ENCODE data around the gene HMGA1. TPM values are rescaled to one million over a fixed set of nuclear protein-coding genes. Genes with fewer than 3 reads are reported as not detected.

HMGA1 gene
- total and polyA plus RNA-seq, 7 donors, result 6.9 to 311 (median 12.1) TPM

DNA sequence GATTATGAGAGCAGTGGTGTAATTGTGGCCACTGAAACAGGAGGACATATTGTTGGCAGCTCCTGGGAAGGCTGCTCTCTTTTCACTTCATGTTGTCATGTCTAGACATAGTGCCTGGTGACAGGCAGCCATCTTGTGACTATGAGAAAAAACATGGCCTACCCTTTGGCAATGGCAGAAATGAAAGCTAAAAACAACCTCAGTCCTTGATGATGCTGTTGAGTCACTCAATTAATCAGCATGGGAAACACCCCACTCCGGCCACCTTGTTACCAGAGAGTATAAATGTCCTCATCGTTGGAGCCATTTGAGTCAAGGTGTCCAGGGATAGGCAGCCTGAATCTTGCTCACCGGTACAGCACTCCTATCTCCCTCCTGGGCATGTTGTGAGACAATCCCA, 31.2 kb upstream of the HMGA1 start:
- H3K36me3 ChIP-seq, result no peaks in the 10 kb centered on the region
- no peak overlapping the region for H3K27ac ChIP-seq
- no peaks in the 10 kb centered on the region for H3K9me3 ChIP-seq
- WGBS, 2 donors, result 96 to 98% methylated on average over 3 of the region's 3 CpGs
- no peaks in the 10 kb centered on the region for H3K4me1 ChIP-seq
- TF ChIP-seq POLR2AphosphoS5 (IDR thresholded peaks at IDR 0.05), result no peak
- TF ChIP-seq EP300 (IDR thresholded peaks at IDR 0.05), result no peak
- TF ChIP-seq, protein P1, sequence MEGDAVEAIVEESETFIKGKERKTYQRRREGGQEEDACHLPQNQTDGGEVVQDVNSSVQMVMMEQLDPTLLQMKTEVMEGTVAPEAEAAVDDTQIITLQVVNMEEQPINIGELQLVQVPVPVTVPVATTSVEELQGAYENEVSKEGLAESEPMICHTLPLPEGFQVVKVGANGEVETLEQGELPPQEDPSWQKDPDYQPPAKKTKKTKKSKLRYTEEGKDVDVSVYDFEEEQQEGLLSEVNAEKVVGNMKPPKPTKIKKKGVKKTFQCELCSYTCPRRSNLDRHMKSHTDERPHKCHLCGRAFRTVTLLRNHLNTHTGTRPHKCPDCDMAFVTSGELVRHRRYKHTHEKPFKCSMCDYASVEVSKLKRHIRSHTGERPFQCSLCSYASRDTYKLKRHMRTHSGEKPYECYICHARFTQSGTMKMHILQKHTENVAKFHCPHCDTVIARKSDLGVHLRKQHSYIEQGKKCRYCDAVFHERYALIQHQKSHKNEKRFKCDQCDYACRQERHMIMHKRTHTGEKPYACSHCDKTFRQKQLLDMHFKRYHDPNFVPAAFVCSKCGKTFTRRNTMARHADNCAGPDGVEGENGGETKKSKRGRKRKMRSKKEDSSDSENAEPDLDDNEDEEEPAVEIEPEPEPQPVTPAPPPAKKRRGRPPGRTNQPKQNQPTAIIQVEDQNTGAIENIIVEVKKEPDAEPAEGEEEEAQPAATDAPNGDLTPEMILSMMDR (IDR thresholded peaks at IDR 0.05), result no peak
- TF ChIP-seq POLR2A (IDR thresholded peaks at IDR 0.05), result no peak
- intact Hi-C loops (cut with DNase I), result no loop called here
- no peak overlapping the region for H3K4me3 ChIP-seq
- no peaks in the 10 kb centered on the region for H3K27me3 ChIP-seq
- DNase-seq, result no peak

DNA sequence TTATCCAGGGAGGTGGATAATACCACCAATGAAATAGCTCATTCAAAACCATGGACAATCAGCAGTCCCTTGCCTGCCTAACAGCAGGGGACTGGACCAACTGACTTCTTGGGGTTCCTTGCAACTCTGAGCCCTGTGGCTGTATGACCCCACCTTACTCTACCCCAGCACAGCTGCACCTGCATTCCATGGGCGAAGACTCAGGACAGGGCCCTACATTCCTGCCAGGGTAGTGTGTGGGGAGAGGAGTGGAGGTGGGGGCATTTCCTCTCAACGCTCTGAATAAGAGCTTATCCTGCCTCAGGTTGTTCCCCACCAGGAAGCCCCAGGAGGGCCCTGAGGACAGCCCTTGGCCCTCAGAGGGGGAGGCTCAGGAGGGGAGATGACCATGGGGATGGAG, 30.8 kb upstream of the HMGA1 start:
- DNase-seq, result no peak
- Histone ChIP-seq H3K9me3 (no peaks in the 10 kb centered on the region), H3K27ac (no peak overlapping the region), H3K4me1 (no peaks in the 10 kb centered on the region), H3K36me3 (no peaks in the 10 kb centered on the region), H3K4me3 (no peak overlapping the region), H3K27me3 (no peaks in the 10 kb centered on the region)
- no peak for TF ChIP-seq EP300 (IDR thresholded peaks at IDR 0.05)
- TF ChIP-seq POLR2A (IDR thresholded peaks at IDR 0.05), result no peak
- TF ChIP-seq, protein P1 (IDR thresholded peaks at IDR 0.05), result no peak
- TF ChIP-seq POLR2AphosphoS5 (IDR thresholded peaks at IDR 0.05), result no peak
- 86 to 95% methylated on average over 2 of the region's 2 CpGs for WGBS, 2 donors
- intact Hi-C loops (cut with DNase I), result no loop called here

DNA sequence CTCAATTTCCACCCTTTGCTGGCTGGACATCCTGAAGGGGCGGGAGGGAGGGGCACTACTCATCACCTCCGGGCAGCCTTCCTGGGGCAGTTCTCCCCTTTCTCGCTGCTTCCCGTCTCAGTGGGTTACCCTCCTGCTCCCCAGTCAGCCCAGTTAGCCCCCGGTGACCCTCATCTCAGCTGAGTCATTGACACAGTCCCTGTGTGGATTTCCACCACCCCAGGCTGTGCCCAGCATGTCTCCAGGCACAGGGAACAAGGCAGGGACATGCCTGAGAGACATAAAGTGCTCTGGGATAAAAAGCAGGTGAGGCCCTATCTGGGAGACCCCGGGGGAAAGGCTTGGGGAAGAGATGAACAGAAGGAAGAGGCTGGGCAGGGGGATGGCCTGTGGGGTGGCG, 29.9 kb upstream of the HMGA1 start:
- intact Hi-C loops (cut with DNase I), result no loop called here
- no peak overlapping the region for H3K4me3 ChIP-seq
- TF ChIP-seq POLR2A (IDR thresholded peaks at IDR 0.05), result no peak
- TF ChIP-seq, protein P1 (IDR thresholded peaks at IDR 0.05), result no peak
- TF ChIP-seq POLR2AphosphoS5 (IDR thresholded peaks at IDR 0.05), result no peak
- 77 to 78% methylated on average over 7 of the region's 7 CpGs for WGBS, 2 donors
- no peaks in the 10 kb centered on the region for H3K4me1 ChIP-seq
- H3K9me3 ChIP-seq, result no peaks in the 10 kb centered on the region
- no peaks in the 10 kb centered on the region for H3K27me3 ChIP-seq
- no peaks in the 10 kb centered on the region for H3K36me3 ChIP-seq
- H3K27ac ChIP-seq, result no peak overlapping the region
- no peak for DNase-seq

DNA sequence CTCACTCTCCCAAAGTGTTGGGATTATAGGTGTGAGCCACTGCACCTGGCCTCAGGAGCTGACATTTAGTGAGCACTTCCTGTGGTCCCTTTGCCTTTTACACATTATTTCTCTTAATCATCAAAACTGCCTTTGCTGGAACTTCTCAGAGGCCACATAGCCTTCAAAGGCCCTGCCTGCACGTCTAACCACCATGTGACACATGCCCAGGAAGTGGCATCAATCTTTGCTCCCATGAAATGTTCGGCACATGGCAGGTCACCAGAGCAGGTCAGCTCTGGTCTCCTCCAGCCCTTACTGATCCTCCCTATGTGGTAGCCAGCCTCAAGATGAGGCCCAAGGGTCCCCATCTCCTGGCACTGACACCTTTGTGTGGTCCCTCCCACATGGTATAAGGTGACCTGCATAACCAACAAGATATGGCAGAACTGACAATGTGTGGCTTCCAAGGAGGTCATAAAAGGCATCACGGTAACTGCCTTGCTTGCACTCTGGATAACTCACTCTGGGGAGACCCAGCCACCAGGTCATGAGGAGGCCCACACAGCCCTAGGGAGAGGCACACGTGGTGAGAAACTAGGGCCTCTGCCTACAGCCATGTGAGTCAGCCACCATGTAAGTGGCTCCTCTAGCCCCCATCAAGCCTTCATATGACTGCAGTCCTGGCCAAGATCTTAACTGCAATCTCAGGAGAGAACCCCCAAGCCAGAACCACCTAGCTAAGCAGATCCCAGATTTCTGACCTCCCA, 28.8 kb upstream of the HMGA1 start:
- Histone ChIP-seq H3K36me3 (no peaks in the 10 kb centered on the region), H3K9me3 (no peaks in the 10 kb centered on the region), H3K4me1 (no peaks in the 10 kb centered on the region), H3K27me3 (no peaks in the 10 kb centered on the region), H3K4me3 (no peak overlapping the region), H3K27ac (no peak overlapping the region)
- 77 to 85% methylated on average over 4 of the region's 4 CpGs for WGBS, 2 donors
- intact Hi-C loops (cut with DNase I), result no loop called here
- TF ChIP-seq POLR2AphosphoS5 (IDR thresholded peaks at IDR 0.05) (no peak), EP300 (IDR thresholded peaks at IDR 0.05) (no peak), POLR2A (IDR thresholded peaks at IDR 0.05) (no peak)
- TF ChIP-seq, protein P1 (IDR thresholded peaks at IDR 0.05), result no peak
- DNase-seq, result no peak

DNA sequence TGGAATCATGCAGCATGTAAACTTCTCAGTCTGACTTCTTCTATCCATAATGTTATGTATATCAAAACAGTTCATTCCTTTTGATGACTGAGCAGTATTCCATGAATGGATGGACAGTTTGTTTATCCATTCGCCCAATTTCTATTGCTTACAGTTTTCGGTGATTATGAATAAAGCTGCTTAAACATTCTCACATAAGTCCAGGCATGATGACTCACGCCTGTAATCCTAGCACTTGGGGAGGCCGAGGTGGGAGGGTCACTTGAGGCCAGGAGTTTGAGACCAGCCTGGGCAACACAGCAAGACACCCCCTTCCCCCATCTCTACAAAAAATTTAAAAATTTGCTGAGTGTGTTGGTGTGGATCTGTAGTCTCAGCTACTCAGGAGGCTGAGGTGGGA, 22.9 kb upstream of the HMGA1 start:
- Histone ChIP-seq H3K9me3 (no peaks in the 10 kb centered on the region), H3K27me3 (no peaks in the 10 kb centered on the region), H3K4me3 (no peak overlapping the region), H3K36me3 (no peaks in the 10 kb centered on the region), H3K27ac (no peak overlapping the region), H3K4me1 (no peaks in the 10 kb centered on the region)
- 87 to 89% methylated on average over 4 of the region's 4 CpGs for WGBS, 2 donors
- TF ChIP-seq EP300 (IDR thresholded peaks at IDR 0.05), result no peak
- TF ChIP-seq, protein P1 (IDR thresholded peaks at IDR 0.05), result no peak
- TF ChIP-seq POLR2AphosphoS5 (IDR thresholded peaks at IDR 0.05), result no peak
- no peak for TF ChIP-seq POLR2A (IDR thresholded peaks at IDR 0.05)
- no peak for DNase-seq
- intact Hi-C loops (cut with DNase I), result no loop called here

All from sigmoid colon (tissue), 7 donors.